NCI-H82 (cell line): ENCODE data around the gene SLC38A6.
"Not testable (repeated sequence)": the region's sequence is repeated elsewhere in the genome, so short reads cannot be mapped to it uniquely, and the experiment has no call there.

Source experiments
- DNase-seq: peaks from one replicate; lab custom pipeline; 2025; lab: John Stamatoyannopoulos, UW

SLC38A6 gene

GRCh38 chr14:61051621-61052020, 70.6 kb downstream of the SLC38A6 start:
- DNase-seq, result no peak

- no peak for DNase-seq
Observed at GRCh38 chr14:61063461-61063860, 82.4 kb downstream of the SLC38A6 start.

GRCh38 chr14:61064210-61064609, 83.2 kb downstream of the SLC38A6 start:
- DNase-seq, result peak; percentile 70

- DNase-seq, result no peak
Observed at GRCh38 chr14:61064856-61065255, 83.8 kb downstream of the SLC38A6 start.

- peak; percentile 17 for DNase-seq
Observed at GRCh38 chr14:61065656-61066055, 84.6 kb downstream of the SLC38A6 start.

GRCh38 chr14:61072442-61072841, 91.4 kb downstream of the SLC38A6 start:
- not testable (repeated sequence) for DNase-seq

- no peak for DNase-seq
Observed at GRCh38 chr14:61074852-61075251, 93.8 kb downstream of the SLC38A6 start.

GRCh38 chr14:61076556-61076955, 95.5 kb downstream of the SLC38A6 start:
- no peak for DNase-seq

- no peak for DNase-seq
Observed at GRCh38 chr14:61077437-61077836, 96.4 kb downstream of the SLC38A6 start.

GRCh38 chr14:61077951-61078720, 97.1 kb downstream of the SLC38A6 start:
- DNase-seq, result no peak

GRCh38 chr14:61080591-61081010, 99.6 kb downstream of the SLC38A6 start:
- no peak for DNase-seq

- DNase-seq, result no peak
Observed at GRCh38 chr14:61088081-61088480, 107.0 kb downstream of the SLC38A6 start.

- no peak for DNase-seq
Observed at GRCh38 chr14:61089126-61089750, 108.2 kb downstream of the SLC38A6 start.

GRCh38 chr14:61090432-61091216, 109.6 kb downstream of the SLC38A6 start:
- DNase-seq, result no peak

GRCh38 chr14:61091657-61092273, 110.7 kb downstream of the SLC38A6 start:
- DNase-seq, result no peak

GRCh38 chr14:61098096-61098495, 117.1 kb downstream of the SLC38A6 start:
- not testable (repeated sequence) for DNase-seq

- no peak for DNase-seq
Observed at GRCh38 chr14:61098721-61099120, 117.7 kb downstream of the SLC38A6 start.

GRCh38 chr14:61099216-61099835, 118.3 kb downstream of the SLC38A6 start:
- DNase-seq, result no peak

- no peak for DNase-seq
Observed at GRCh38 chr14:61101803-61102548, 120.9 kb downstream of the SLC38A6 start.
